ENCODE results near the gene SLC43A1. TPM values are rescaled to one million over a fixed set of nuclear protein-coding genes. Genes with fewer than 3 reads are reported as not detected.

The SLC43A1 gene
- 6.0 and 6.4 TPM in 2 replicates for total RNA-seq (2014; rRNA removed; shearing (Covaris generic))

- peaks cover 13% of the 10 kb centered on the region for H3K4me1 ChIP-seq (replicated peaks)
- H3K9me3 ChIP-seq (replicated peaks) = 0 out of 2 replicates have a peak, but pooled peaks cover 2% of the 10 kb centered on the region
- H3K36me3 ChIP-seq = 0 out of 2 replicates have a peak, but pooled peaks cover 6% of the 10 kb centered on the region
- H3K4me3 ChIP-seq = peak within 1 kb of the TSS; percentile 71
- peak; percentile 55 for DNase-seq (ENCODE audit: low read depth in 1 of 2, low spot score in 2 of 2)
- H3K27me3 ChIP-seq (replicated peaks) = no peaks in the 10 kb centered on the region
- H3K27ac ChIP-seq = no peak within 1 kb of the TSS
These were observed at the start of gene SLC43A1 for GRCh38 chr11:57515332-57516060. TSS of gene SLC43A1 (minus strand) at chr11:57515702. CDS start at chr11:57514111, 1,591 bp downstream.

DNA sequence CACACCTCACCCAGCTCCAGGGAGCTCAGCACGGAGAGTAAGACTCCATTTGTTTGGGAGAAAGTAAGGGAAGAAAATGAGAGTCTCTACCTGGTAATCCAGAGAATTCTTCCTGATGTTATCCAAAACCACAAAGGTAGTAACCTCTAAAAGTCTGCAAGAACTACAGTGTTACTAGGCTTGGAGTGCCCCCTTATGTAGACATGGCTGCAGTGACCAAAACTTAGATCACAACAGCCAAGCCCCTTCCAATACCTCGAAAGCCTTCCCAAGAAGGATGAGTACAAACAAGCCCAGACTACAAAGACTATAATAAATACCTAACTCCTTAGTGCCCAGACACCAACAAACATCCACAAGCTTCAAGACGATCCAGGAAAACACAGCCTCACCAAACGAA lies 47.1 kb upstream of the SLC43A1 start:
- DNase-seq (ENCODE audit: low read depth in 1 of 2, low spot score in 2 of 2) = no peak
- H3K36me3 ChIP-seq = no peaks in the 10 kb centered on the region
- H3K4me1 ChIP-seq (replicated peaks) = peaks cover 10% of the 10 kb centered on the region
- no peak overlapping the region for H3K4me3 ChIP-seq
- no peaks in the 10 kb centered on the region for H3K27me3 ChIP-seq (replicated peaks)
- H3K9me3 ChIP-seq (replicated peaks) = no peaks in the 10 kb centered on the region
- no peak overlapping the region for H3K27ac ChIP-seq

GRCh38 chr11:57560146-57560545 lies 44.6 kb upstream of the SLC43A1 start:
- Histone ChIP-seq H3K27ac (no peak overlapping the region), H3K27me3 (replicated peaks) (no peaks in the 10 kb centered on the region), H3K4me1 (replicated peaks) (no peaks in the 10 kb centered on the region), H3K4me3 (no peak overlapping the region), H3K9me3 (replicated peaks) (no peaks in the 10 kb centered on the region), H3K36me3 (no peaks in the 10 kb centered on the region; the same call in 1 of the 2 replicates)
- DNase-seq (ENCODE audit: low read depth in 1 of 2, low spot score in 2 of 2) = no peak

DNA sequence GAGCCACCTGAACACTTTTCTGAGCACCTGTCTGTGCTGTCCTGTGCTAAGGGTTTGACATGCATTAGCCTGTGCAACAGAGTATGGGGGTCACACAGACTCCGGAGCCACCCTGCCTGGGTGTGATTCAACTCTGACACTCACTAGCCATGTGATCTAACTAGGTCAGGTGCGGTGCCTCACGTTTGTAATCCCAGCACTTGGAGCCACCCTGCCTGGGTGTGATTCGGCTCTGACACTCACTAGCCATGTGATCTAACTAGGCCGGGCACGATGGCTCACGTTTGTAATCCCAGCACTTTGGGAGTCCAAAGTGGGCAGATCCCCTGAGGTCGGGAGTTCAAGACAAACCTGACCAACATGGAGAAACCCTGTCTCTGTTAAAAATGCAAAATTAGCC lies 40.5 kb upstream of the SLC43A1 start:
- no peak for DNase-seq (ENCODE audit: low read depth in 1 of 2, low spot score in 2 of 2)
- Histone ChIP-seq H3K36me3 (no peaks in the 10 kb centered on the region; the same call in 1 of the 2 replicates), H3K4me1 (replicated peaks) (no peaks in the 10 kb centered on the region), H3K27me3 (replicated peaks) (no peaks in the 10 kb centered on the region), H3K9me3 (replicated peaks) (no peaks in the 10 kb centered on the region), H3K4me3 (no peak overlapping the region), H3K27ac (no peak overlapping the region)

- H3K9me3 ChIP-seq (replicated peaks) = no peaks in the 10 kb centered on the region
- no peak overlapping the region for H3K27ac ChIP-seq
- DNase-seq (ENCODE audit: low read depth in 1 of 2, low spot score in 2 of 2) = no peak
- no peak overlapping the region for H3K4me3 ChIP-seq
- no peaks in the 10 kb centered on the region for H3K4me1 ChIP-seq (replicated peaks)
- H3K36me3 ChIP-seq = no peaks in the 10 kb centered on the region; the same call in 1 of the 2 replicates
- H3K27me3 ChIP-seq (replicated peaks) = no peaks in the 10 kb centered on the region
These were observed 39.9 kb upstream of the SLC43A1 start for GRCh38 chr11:57555393-57555792.

DNA sequence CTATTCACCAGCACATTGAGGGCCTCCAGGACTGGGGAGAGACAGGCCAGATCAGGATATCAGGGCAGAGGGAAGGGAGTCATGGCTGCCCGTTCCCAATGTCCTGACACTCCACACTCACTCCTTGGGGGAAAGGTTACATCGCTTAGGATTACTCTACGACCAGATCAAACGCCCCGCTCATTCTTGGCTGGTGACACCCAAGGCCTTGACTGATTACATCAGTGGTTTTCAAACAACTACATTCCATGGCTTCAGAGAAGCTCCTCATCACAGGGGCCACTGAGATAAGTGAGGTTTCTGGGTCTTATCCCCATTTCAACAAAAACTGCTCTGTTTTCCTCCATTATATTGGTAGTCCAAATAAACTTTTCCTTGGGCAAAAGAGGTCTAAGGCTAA lies 37.0 kb upstream of the SLC43A1 start:
- H3K27ac ChIP-seq = no peak overlapping the region
- no peak overlapping the region for H3K4me3 ChIP-seq
- no peaks in the 10 kb centered on the region for H3K27me3 ChIP-seq (replicated peaks)
- no peaks in the 10 kb centered on the region for H3K9me3 ChIP-seq (replicated peaks)
- H3K36me3 ChIP-seq = no peaks in the 10 kb centered on the region; the same call in 1 of the 2 replicates
- H3K4me1 ChIP-seq (replicated peaks) = no peaks in the 10 kb centered on the region
- no peak for DNase-seq (ENCODE audit: low read depth in 1 of 2, low spot score in 2 of 2)

GRCh38 chr11:57551941-57552340 lies 36.4 kb upstream of the SLC43A1 start:
- no peaks in the 10 kb centered on the region for H3K9me3 ChIP-seq (replicated peaks)
- H3K4me3 ChIP-seq = no peak overlapping the region
- H3K27ac ChIP-seq = no peak overlapping the region
- no peaks in the 10 kb centered on the region for H3K4me1 ChIP-seq (replicated peaks)
- H3K27me3 ChIP-seq (replicated peaks) = no peaks in the 10 kb centered on the region
- no peak for DNase-seq (ENCODE audit: low read depth in 1 of 2, low spot score in 2 of 2)
- H3K36me3 ChIP-seq = no peaks in the 10 kb centered on the region

DNA sequence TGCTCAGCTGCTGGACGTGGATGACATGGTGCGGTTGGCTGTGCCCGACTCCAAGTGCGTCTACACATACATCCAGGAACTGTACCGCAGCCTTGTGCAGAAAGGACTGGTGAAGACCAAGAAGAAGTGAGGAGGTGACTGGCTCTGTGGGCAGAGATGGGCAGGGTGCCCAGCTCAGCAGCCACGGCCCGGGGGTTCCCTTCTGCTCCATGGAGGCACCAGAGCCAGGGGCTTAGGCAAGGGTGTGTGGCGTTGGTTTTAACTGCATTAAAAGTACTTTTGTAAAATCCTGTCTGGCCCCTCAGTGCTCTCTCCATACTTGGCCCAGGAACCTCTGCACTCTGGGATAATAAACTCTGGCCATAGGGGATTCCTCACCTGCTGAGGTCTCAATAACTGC lies 34.5 kb upstream of the SLC43A1 start:
- no peak overlapping the region for H3K4me3 ChIP-seq
- no peaks in the 10 kb centered on the region for H3K27me3 ChIP-seq (replicated peaks)
- no peaks in the 10 kb centered on the region for H3K36me3 ChIP-seq
- no peaks in the 10 kb centered on the region for H3K9me3 ChIP-seq (replicated peaks)
- H3K27ac ChIP-seq = no peak overlapping the region
- no peaks in the 10 kb centered on the region for H3K4me1 ChIP-seq (replicated peaks)
- DNase-seq (ENCODE audit: low read depth in 1 of 2, low spot score in 2 of 2) = no peak

GRCh38 chr11:57547854-57548377 lies 32.4 kb upstream of the SLC43A1 start:
- Histone ChIP-seq H3K4me1 (replicated peaks) (no peaks in the 10 kb centered on the region), H3K9me3 (replicated peaks) (no peaks in the 10 kb centered on the region), H3K27ac (no peak overlapping the region), H3K4me3 (no peak overlapping the region), H3K36me3 (no peaks in the 10 kb centered on the region), H3K27me3 (replicated peaks) (no peaks in the 10 kb centered on the region)
- no peak for DNase-seq (ENCODE audit: low read depth in 1 of 2, low spot score in 2 of 2)

- DNase-seq (ENCODE audit: low read depth in 1 of 2, low spot score in 2 of 2) = peak in 1 of 2 experiments; percentile 15
- Histone ChIP-seq H3K27me3 (replicated peaks) (no peaks in the 10 kb centered on the region), H3K9me3 (replicated peaks) (no peaks in the 10 kb centered on the region), H3K4me1 (replicated peaks) (no peaks in the 10 kb centered on the region), H3K27ac (no peak overlapping the region), H3K36me3 (no peaks in the 10 kb centered on the region), H3K4me3 (no peak overlapping the region)
These were observed 31.5 kb upstream of the SLC43A1 start for GRCh38 chr11:57546869-57547475.

DNA sequence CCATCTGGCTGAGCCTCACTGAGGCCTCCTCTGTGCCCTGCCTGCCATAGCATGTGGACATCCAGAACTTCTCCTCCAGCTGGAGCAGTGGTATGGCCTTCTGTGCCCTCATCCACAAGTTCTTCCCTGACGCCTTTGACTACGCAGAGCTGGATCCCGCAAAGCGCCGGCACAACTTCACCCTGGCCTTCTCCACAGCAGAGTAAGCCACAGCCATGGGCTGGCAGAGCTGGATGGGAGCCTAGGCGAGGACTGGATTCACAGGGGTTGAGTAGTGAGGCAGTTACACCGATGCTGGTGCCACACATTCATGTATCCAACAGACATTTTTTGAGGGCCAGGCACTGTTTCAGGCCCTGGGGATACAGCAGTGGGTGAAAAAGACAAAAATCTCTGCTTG lies 30.9 kb upstream of the SLC43A1 start:
- DNase-seq (ENCODE audit: low read depth in 1 of 2, low spot score in 2 of 2) = no peak
- 0 out of 2 replicates have a peak, but pooled peaks cover 2% of the 10 kb centered on the region for H3K27me3 ChIP-seq (replicated peaks)
- H3K9me3 ChIP-seq (replicated peaks) = no peaks in the 10 kb centered on the region
- H3K4me1 ChIP-seq (replicated peaks) = no peaks in the 10 kb centered on the region
- H3K4me3 ChIP-seq = no peak overlapping the region
- no peak overlapping the region for H3K27ac ChIP-seq
- H3K36me3 ChIP-seq = no peaks in the 10 kb centered on the region

GRCh38 chr11:57545883-57546282 lies 30.4 kb upstream of the SLC43A1 start:
- Histone ChIP-seq H3K27ac (no peak overlapping the region), H3K36me3 (no peaks in the 10 kb centered on the region), H3K4me1 (replicated peaks) (no peaks in the 10 kb centered on the region), H3K9me3 (replicated peaks) (no peaks in the 10 kb centered on the region), H3K4me3 (no peak overlapping the region), H3K27me3 (replicated peaks) (0 out of 2 replicates have a peak, but pooled peaks cover 2% of the 10 kb centered on the region)
- DNase-seq (ENCODE audit: low read depth in 1 of 2, low spot score in 2 of 2) = no peak

GRCh38 chr11:57544566-57544965 lies 29.1 kb upstream of the SLC43A1 start:
- Histone ChIP-seq H3K27me3 (replicated peaks) (0 out of 2 replicates have a peak, but pooled peaks cover 4% of the 10 kb centered on the region), H3K4me1 (replicated peaks) (no peaks in the 10 kb centered on the region), H3K9me3 (replicated peaks) (no peaks in the 10 kb centered on the region), H3K27ac (no peak overlapping the region), H3K36me3 (no peaks in the 10 kb centered on the region), H3K4me3 (no peak overlapping the region)
- DNase-seq (ENCODE audit: low read depth in 1 of 2, low spot score in 2 of 2) = no peak

DNA sequence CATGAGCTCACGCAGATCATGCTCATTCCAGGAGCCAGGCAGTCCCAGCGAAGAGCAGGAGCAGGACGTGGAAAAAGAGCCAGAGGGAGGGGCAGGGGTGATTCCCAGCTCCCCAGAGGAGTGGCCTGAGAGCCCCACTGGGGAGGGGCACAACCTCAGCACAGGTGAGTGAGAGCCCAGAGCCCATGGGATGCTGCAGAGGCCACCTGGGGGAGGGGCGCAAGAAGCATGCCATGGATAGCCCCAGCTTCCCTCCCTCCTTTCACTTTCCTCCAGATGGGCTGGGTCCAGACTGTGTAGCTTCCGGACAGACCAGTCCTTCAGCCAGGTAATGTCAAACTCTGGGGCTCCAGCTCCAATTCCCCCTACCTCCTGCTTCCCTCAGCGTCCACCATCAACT lies 28.1 kb upstream of the SLC43A1 start:
- H3K4me3 ChIP-seq = no peak overlapping the region
- no peaks in the 10 kb centered on the region for H3K4me1 ChIP-seq (replicated peaks)
- no peak overlapping the region for H3K27ac ChIP-seq
- 0 out of 2 replicates have a peak, but pooled peaks cover 4% of the 10 kb centered on the region for H3K27me3 ChIP-seq (replicated peaks)
- no peaks in the 10 kb centered on the region for H3K36me3 ChIP-seq
- DNase-seq (ENCODE audit: low read depth in 1 of 2, low spot score in 2 of 2) = no peak
- H3K9me3 ChIP-seq (replicated peaks) = no peaks in the 10 kb centered on the region

Measured in SJSA1 (cell line).